Measurements from ENCODE around the gene NTM.

GRCh38 chr11:131465039-131465438, 94.6 kb downstream of the NTM start:
- TF ChIP-seq, protein P1, sequence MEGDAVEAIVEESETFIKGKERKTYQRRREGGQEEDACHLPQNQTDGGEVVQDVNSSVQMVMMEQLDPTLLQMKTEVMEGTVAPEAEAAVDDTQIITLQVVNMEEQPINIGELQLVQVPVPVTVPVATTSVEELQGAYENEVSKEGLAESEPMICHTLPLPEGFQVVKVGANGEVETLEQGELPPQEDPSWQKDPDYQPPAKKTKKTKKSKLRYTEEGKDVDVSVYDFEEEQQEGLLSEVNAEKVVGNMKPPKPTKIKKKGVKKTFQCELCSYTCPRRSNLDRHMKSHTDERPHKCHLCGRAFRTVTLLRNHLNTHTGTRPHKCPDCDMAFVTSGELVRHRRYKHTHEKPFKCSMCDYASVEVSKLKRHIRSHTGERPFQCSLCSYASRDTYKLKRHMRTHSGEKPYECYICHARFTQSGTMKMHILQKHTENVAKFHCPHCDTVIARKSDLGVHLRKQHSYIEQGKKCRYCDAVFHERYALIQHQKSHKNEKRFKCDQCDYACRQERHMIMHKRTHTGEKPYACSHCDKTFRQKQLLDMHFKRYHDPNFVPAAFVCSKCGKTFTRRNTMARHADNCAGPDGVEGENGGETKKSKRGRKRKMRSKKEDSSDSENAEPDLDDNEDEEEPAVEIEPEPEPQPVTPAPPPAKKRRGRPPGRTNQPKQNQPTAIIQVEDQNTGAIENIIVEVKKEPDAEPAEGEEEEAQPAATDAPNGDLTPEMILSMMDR (IDR thresholded peaks at IDR 0.05) = no peak
- TF ChIP-seq POLR2A (IDR thresholded peaks at IDR 0.05) = no peak

Data from uterus (tissue), 2 donors.